WTC11 (cell line): Measurements from ENCODE around the gene STPG2. TPM values are rescaled to one million over a fixed set of nuclear protein-coding genes. Genes with fewer than 3 reads are reported as not detected.

ENCODE experiments used
- ATAC-seq: fragments of 200-7000 bp; cut with Tn5 transposase; 2 replicates; pipeline ENCODE4 v1.10.0; 2021; ENCODE audit warnings: mild to moderate bottlenecking, moderate library complexity
- CTCF ChIA-PET: fragments of 300-600 bp; sonication (Branson Sonifier 250); formaldehyde crosslinking; loops from one replicate; lab custom pipeline; 2021; ENCODE audit warnings: antibody characterized with exemption; lab: Charles Lee
- POLR2A ChIA-PET: fragments of 350-600 bp; sonication (Branson Sonifier 250); formaldehyde crosslinking; loops from one replicate; lab custom pipeline; 2021; ENCODE audit warnings: antibody characterized with exemption; lab: Charles Lee
- DNase-seq: peaks from one replicate; pipeline ENCODE4 v3.0.0; 2021; ENCODE audit warnings: low spot score
- H3K27ac Mint-ChIP-seq: 2 replicates; pipeline ENCODE4 v1.8.0; 2021; ENCODE audit warnings: mixed read lengths
- H3K27me3 Mint-ChIP-seq: 2 replicates; pipeline ENCODE4 v1.8.0; 2021; ENCODE audit warnings: low read depth, mild to moderate bottlenecking, moderate library complexity, mixed read lengths
- H3K36me3 Mint-ChIP-seq: 2 replicates; pipeline ENCODE4 v1.8.0; 2021; ENCODE audit warnings: mixed read lengths
- H3K4me1 Mint-ChIP-seq: 2 replicates; pipeline ENCODE4 v1.8.0; 2022; ENCODE audit warnings: mixed read lengths
- H3K4me3 Mint-ChIP-seq: 2 replicates; pipeline ENCODE4 v1.8.0; 2021; ENCODE audit warnings: mild to moderate bottlenecking, moderate library complexity, mixed read lengths
- H3K9me3 Mint-ChIP-seq: 2 replicates; pipeline ENCODE4 v1.8.0; 2021; ENCODE audit warnings: mixed read lengths
- ATF1 ChIP-seq: sonication (generic); formaldehyde crosslinking; IDR thresholded peaks from 2 replicates; pipeline ENCODE4 v1.8.1; 2023; ENCODE audit warnings: mild to moderate bottlenecking, moderate library complexity, missing genetic modification reagents
- ELF4 ChIP-seq: sonication (generic); formaldehyde crosslinking; IDR thresholded peaks from 2 replicates; pipeline ENCODE4 v1.8.1; 2022; ENCODE audit warnings: low read depth, mild to moderate bottlenecking, moderate library complexity, missing genetic modification reagents
- FOXK1 ChIP-seq: sonication (generic); formaldehyde crosslinking; IDR thresholded peaks from 2 replicates; pipeline ENCODE4 v1.8.0; 2022; ENCODE audit warnings: mild to moderate bottlenecking, moderate library complexity, missing genetic modification reagents
- FOXP1 ChIP-seq: sonication (generic); formaldehyde crosslinking; IDR thresholded peaks from 2 replicates; pipeline ENCODE4 v1.8.0; 2022; ENCODE audit warnings: missing genetic modification reagents, mild to moderate bottlenecking, moderate library complexity, borderline replicate concordance
- JAZF1 ChIP-seq: fragments of 250-450 bp; sonication (Bioruptor Pico); IDR thresholded peaks from 2 replicates; pipeline ENCODE4 v1.9.0; 2021; ENCODE audit warnings: moderate library complexity, mild to moderate bottlenecking, inconsistent platforms
- NFYB ChIP-seq: sonication (generic); formaldehyde crosslinking; conservative IDR thresholded peaks from 2 replicates; pipeline ENCODE4 v1.8.0; 2022; ENCODE audit warnings: low read depth, missing genetic modification reagents
- OVOL2 ChIP-seq: fragments of 250-450 bp; sonication (Bioruptor Pico); IDR thresholded peaks from 2 replicates; pipeline ENCODE4 v1.9.0; 2021; ENCODE audit warnings: mild to moderate bottlenecking, borderline replicate concordance
- TP53 ChIP-seq: sonication (generic); formaldehyde crosslinking; IDR thresholded peaks from 2 replicates; pipeline ENCODE4 v1.8.1; 2023; ENCODE audit warnings: mild to moderate bottlenecking, missing genetic modification reagents
- ZBTB21 ChIP-seq: sonication (generic); formaldehyde crosslinking; IDR thresholded peaks from 2 replicates; pipeline ENCODE4 v1.8.1; 2023; ENCODE audit warnings: mild to moderate bottlenecking, missing genetic modification reagents, borderline replicate concordance
- ZNF232 ChIP-seq: sonication (generic); formaldehyde crosslinking; IDR thresholded peaks from 2 replicates; pipeline ENCODE4 v1.8.0; 2022; ENCODE audit warnings: mild to moderate bottlenecking, missing genetic modification reagents
- ZNF396 ChIP-seq: fragments of 250-450 bp; sonication (Bioruptor Pico); IDR thresholded peaks from 2 replicates; pipeline ENCODE4 v1.8.0; 2021; ENCODE audit warnings: mild to moderate bottlenecking, moderate library complexity, borderline replicate concordance
- total RNA-seq: library from RNA; stranded (reverse); gene quantifications from 3 replicates; pipeline ENCODE4 v1.2.3, GENCODE V29; 2021
- TF ChIP-seq, protein P1 (sequence below): sonication (generic); formaldehyde crosslinking; IDR thresholded peaks from 2 replicates; pipeline ENCODE4 v1.8.1; 2022; ENCODE audit warnings: low read depth, missing genetic modification reagents, borderline replicate concordance
- TF ChIP-seq, protein P2 (sequence below): sonication (generic); formaldehyde crosslinking; IDR thresholded peaks from 2 replicates; pipeline ENCODE4 v1.8.1; 2023; ENCODE audit warnings: mild to moderate bottlenecking, missing genetic modification reagents, moderate library complexity
- TF ChIP-seq, protein P3 (sequence below): fragments of 250-450 bp; sonication (Bioruptor Pico); IDR thresholded peaks from 2 replicates; pipeline ENCODE4 v1.9.0; 2021; ENCODE audit warnings: moderate library complexity, mild to moderate bottlenecking, inconsistent platforms, borderline replicate concordance
- TF ChIP-seq, protein P4 (sequence below): sonication (generic); formaldehyde crosslinking; IDR thresholded peaks from 2 replicates; pipeline ENCODE4 v1.8.0; 2022; ENCODE audit warnings: mild to moderate bottlenecking, missing genetic modification reagents
- TF ChIP-seq, protein P5 (sequence below): fragments of 250-450 bp; sonication (Bioruptor Pico); IDR thresholded peaks from 2 replicates; pipeline ENCODE4 v2.1.2; 2022; ENCODE audit warnings: mild to moderate bottlenecking, moderate library complexity
- TF ChIP-seq, protein P6 (sequence below): fragments of 250-450 bp; sonication (Bioruptor Pico); IDR thresholded peaks from 2 replicates; pipeline ENCODE4 v1.9.0; 2021; ENCODE audit warnings: mild to moderate bottlenecking, borderline replicate concordance
- TF ChIP-seq, protein P7 (sequence below): sonication (generic); formaldehyde crosslinking; IDR thresholded peaks from 2 replicates; pipeline ENCODE4 v1.8.1; 2023; ENCODE audit warnings: mild to moderate bottlenecking, missing genetic modification reagents

STPG2 gene
- total RNA-seq, 1 experiment from 2014 or later, result 0.17 TPM

DNA sequence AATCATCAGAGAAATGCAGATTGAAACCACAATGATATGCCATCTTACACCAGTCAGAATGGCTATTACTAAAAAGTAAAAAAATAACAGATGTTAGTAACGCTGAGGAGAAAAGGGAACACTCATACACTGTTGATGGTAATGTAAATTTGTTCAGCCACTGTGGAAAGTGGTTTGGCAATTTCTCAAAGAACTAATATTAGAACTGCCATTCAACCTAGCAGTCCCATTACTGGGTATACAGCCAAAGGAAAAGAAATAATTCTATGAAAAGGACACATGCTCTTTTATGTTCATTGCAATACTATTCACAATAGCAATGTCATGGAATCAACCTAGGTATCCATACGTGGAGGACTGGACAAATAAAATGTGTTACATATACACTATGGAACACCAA, 566.3 kb downstream of the STPG2 start:
- H3K36me3 Mint-ChIP-seq, result no peaks in the 10 kb centered on the region; the same call in 1 of the 2 replicates
- H3K27me3 Mint-ChIP-seq, result no peaks in the 10 kb centered on the region
- peaks cover 8% of the 10 kb centered on the region; the same call in 1 of the 2 replicates for H3K9me3 Mint-ChIP-seq
- no peak for ATAC-seq
- H3K4me3 Mint-ChIP-seq, result no peak overlapping the region
- H3K4me1 Mint-ChIP-seq, result no peaks in the 10 kb centered on the region
- TF ChIP-seq TP53 (no peak), OVOL2 (no peak), ATF1 (CRISPR knock-in tag) (no peak), FOXP1 (CRISPR knock-in tag) (no peak), ELF4 (CRISPR knock-in tag) (no peak), ZBTB21 (CRISPR knock-in tag) (no peak), NFYB (CRISPR knock-in tag) (no peak), JAZF1 (CRISPR knock-in tag) (no peak), FOXK1 (no peak), ZNF396 (CRISPR knock-in tag) (no peak), ZNF232 (CRISPR knock-in tag) (no peak)
- TF ChIP-seq, protein P1, sequence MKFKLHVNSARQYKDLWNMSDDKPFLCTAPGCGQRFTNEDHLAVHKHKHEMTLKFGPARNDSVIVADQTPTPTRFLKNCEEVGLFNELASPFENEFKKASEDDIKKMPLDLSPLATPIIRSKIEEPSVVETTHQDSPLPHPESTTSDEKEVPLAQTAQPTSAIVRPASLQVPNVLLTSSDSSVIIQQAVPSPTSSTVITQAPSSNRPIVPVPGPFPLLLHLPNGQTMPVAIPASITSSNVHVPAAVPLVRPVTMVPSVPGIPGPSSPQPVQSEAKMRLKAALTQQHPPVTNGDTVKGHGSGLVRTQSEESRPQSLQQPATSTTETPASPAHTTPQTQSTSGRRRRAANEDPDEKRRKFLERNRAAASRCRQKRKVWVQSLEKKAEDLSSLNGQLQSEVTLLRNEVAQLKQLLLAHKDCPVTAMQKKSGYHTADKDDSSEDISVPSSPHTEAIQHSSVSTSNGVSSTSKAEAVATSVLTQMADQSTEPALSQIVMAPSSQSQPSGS (CRISPR knock-in tag), result no peak
- TF ChIP-seq, protein P2, sequence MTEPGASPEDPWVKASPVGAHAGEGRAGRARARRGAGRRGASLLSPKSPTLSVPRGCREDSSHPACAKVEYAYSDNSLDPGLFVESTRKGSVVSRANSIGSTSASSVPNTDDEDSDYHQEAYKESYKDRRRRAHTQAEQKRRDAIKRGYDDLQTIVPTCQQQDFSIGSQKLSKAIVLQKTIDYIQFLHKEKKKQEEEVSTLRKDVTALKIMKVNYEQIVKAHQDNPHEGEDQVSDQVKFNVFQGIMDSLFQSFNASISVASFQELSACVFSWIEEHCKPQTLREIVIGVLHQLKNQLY (CRISPR knock-in tag), result no peak
- TF ChIP-seq, protein P3, sequence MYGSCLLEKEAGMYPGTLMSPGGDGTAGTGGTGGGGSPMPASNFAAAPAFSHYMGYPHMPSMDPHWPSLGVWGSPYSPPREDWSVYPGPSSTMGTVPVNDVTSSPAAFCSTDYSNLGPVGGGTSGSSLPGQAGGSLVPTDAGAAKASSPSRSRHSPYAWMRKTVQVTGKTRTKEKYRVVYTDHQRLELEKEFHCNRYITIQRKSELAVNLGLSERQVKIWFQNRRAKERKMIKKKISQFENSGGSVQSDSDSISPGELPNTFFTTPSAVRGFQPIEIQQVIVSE (CRISPR knock-in tag), result no peak
- TF ChIP-seq, protein P4, sequence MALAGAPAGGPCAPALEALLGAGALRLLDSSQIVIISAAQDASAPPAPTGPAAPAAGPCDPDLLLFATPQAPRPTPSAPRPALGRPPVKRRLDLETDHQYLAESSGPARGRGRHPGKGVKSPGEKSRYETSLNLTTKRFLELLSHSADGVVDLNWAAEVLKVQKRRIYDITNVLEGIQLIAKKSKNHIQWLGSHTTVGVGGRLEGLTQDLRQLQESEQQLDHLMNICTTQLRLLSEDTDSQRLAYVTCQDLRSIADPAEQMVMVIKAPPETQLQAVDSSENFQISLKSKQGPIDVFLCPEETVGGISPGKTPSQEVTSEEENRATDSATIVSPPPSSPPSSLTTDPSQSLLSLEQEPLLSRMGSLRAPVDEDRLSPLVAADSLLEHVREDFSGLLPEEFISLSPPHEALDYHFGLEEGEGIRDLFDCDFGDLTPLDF (CRISPR knock-in tag), result no peak
- TF ChIP-seq, protein P5, sequence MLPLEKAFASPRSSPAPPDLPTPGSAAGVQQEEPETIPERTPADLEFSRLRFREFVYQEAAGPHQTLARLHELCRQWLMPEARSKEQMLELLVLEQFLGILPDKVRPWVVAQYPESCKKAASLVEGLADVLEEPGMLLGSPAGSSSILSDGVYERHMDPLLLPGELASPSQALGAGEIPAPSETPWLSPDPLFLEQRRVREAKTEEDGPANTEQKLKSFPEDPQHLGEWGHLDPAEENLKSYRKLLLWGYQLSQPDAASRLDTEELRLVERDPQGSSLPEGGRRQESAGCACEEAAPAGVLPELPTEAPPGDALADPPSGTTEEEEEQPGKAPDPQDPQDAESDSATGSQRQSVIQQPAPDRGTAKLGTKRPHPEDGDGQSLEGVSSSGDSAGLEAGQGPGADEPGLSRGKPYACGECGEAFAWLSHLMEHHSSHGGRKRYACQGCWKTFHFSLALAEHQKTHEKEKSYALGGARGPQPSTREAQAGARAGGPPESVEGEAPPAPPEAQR (CRISPR knock-in tag), result no peak
- TF ChIP-seq, protein P6, sequence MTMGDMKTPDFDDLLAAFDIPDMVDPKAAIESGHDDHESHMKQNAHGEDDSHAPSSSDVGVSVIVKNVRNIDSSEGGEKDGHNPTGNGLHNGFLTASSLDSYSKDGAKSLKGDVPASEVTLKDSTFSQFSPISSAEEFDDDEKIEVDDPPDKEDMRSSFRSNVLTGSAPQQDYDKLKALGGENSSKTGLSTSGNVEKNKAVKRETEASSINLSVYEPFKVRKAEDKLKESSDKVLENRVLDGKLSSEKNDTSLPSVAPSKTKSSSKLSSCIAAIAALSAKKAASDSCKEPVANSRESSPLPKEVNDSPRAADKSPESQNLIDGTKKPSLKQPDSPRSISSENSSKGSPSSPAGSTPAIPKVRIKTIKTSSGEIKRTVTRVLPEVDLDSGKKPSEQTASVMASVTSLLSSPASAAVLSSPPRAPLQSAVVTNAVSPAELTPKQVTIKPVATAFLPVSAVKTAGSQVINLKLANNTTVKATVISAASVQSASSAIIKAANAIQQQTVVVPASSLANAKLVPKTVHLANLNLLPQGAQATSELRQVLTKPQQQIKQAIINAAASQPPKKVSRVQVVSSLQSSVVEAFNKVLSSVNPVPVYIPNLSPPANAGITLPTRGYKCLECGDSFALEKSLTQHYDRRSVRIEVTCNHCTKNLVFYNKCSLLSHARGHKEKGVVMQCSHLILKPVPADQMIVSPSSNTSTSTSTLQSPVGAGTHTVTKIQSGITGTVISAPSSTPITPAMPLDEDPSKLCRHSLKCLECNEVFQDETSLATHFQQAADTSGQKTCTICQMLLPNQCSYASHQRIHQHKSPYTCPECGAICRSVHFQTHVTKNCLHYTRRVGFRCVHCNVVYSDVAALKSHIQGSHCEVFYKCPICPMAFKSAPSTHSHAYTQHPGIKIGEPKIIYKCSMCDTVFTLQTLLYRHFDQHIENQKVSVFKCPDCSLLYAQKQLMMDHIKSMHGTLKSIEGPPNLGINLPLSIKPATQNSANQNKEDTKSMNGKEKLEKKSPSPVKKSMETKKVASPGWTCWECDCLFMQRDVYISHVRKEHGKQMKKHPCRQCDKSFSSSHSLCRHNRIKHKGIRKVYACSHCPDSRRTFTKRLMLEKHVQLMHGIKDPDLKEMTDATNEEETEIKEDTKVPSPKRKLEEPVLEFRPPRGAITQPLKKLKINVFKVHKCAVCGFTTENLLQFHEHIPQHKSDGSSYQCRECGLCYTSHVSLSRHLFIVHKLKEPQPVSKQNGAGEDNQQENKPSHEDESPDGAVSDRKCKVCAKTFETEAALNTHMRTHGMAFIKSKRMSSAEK (CRISPR knock-in tag), result no peak
- TF ChIP-seq, protein P7, sequence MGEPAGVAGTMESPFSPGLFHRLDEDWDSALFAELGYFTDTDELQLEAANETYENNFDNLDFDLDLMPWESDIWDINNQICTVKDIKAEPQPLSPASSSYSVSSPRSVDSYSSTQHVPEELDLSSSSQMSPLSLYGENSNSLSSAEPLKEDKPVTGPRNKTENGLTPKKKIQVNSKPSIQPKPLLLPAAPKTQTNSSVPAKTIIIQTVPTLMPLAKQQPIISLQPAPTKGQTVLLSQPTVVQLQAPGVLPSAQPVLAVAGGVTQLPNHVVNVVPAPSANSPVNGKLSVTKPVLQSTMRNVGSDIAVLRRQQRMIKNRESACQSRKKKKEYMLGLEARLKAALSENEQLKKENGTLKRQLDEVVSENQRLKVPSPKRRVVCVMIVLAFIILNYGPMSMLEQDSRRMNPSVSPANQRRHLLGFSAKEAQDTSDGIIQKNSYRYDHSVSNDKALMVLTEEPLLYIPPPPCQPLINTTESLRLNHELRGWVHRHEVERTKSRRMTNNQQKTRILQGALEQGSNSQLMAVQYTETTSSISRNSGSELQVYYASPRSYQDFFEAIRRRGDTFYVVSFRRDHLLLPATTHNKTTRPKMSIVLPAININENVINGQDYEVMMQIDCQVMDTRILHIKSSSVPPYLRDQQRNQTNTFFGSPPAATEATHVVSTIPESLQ (CRISPR knock-in tag), result no peak
- H3K27ac Mint-ChIP-seq, result no peak overlapping the region
- CTCF ChIA-PET, result no interaction called here
- POLR2A ChIA-PET, result no interaction called here
- no peak for DNase-seq
